UCSD-AML1 (cell line): ENCODE results near the gene SMIM38.

Experiments
- DNase-seq: peaks from one replicate; lab custom pipeline; 2025; ENCODE audit not compliant: unreplicated experiment; lab: John Stamatoyannopoulos, UW

The SMIM38 gene

DNA sequence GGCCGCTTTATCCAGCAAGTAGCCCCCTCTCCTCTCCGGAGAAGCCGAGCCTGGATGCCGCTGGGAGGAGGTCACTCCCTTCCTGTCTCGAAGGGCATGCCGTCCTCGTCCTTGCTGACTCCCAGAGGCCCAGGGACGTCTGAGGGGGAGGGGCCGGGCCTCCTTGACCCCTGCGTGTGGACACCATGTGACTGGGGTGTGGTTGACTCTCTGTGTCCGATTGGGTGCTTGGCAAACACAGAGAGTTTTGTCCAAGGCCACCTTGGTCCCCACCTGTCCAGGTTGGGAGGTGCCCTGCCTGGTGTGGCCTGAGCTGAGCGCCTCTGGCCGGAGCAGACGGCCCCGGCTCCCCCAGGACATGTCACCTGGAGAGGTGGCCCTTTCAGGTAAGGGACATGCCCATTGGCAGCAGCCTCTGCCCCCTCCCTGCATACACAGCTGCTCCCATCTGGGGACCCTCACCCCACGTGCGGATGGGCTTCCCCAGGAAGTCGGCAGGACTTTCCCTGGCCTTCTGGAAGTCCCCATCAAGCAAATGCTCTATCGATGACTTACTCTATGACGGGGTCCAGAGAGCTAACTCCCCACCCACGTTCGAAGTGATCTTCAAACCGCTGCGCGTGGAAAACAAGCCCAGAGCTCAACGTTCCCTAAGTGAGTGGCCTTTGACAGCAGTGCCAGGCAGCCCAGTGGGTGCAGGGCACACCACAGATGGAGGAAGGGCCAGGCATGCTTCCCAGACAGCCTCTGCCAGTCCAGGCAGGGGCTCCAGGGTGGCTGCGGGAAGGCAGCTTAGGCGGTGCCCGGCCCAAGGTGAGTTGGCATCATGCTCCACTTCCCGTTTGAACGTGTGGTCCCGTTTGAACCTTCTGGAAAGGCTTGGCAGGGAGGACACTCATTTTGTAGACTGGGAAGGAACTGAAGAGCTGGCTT, at the start of gene SMIM38:
Gene SMIM38 (plus strand): TSS at position 634 of the 933 bp plus-strand sequence. CDS start 1,912 bp downstream, outside the sequence.
- no peak for DNase-seq

DNA sequence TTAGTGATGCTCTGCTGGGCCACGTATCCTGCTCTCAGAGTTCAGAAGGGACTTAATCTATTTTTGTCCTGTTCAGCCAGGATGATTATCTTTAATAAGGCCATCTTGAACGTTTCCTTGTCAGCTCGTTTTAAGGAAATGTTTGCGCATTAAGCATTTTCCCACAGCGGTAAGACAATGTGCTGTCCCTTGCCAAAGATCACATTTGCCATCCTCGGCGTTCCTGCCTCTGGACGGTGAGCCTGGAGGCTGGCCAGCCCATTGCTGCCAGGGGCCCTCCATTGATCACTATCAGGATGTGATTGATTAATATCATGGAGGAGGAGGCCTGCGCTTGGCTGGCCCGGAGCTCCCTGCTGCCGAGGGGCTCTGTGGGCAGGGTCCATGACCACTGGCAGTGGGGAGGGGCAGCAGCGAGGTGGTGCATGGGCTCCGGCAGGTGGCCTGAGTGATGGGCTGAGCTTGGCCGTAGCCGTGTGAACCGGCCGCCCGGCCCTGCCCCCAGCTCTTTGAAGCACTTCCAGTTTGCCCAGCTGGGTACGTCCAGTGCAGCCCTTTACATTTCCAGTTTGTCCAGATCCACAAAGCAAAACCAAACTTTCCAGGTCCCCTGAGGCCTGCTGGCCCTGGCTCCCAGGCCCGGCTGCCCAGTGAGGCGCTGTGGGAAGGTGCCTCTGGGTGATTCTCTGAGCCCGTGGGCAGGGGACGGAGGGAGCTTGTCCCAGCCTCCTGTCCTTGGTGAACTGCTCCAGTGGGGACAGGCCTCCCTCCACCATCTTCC, 49.5 kb upstream of the SMIM38 start:
- no peak for DNase-seq

GRCh38 chr11:69107413-69107812, 48.3 kb upstream of the SMIM38 start:
- DNase-seq = no peak

- DNase-seq = no peak
These were observed 47.7 kb upstream of the SMIM38 start for GRCh38 chr11:69108030-69108429.

GRCh38 chr11:69108559-69108958, 47.2 kb upstream of the SMIM38 start:
- DNase-seq = no peak

GRCh38 chr11:69109101-69109500, 46.6 kb upstream of the SMIM38 start:
- no peak for DNase-seq

DNA sequence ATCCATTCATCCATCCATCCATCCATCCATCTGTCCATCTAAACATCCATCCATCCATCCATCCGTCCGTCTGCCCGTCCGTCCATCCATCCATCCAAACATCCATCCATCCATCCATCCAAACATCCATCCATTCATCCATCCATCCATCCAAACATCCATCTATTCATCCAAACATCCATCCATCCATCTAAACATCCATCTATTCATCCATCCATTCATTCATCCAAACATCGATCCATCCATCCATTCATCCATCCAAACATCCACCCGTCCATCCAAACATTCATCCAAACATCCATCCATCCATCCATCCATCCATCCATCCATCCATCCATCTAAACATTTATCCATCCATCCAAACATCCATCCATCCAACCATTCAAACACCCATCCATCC, 45.3 kb upstream of the SMIM38 start:
- DNase-seq = no peak

DNA sequence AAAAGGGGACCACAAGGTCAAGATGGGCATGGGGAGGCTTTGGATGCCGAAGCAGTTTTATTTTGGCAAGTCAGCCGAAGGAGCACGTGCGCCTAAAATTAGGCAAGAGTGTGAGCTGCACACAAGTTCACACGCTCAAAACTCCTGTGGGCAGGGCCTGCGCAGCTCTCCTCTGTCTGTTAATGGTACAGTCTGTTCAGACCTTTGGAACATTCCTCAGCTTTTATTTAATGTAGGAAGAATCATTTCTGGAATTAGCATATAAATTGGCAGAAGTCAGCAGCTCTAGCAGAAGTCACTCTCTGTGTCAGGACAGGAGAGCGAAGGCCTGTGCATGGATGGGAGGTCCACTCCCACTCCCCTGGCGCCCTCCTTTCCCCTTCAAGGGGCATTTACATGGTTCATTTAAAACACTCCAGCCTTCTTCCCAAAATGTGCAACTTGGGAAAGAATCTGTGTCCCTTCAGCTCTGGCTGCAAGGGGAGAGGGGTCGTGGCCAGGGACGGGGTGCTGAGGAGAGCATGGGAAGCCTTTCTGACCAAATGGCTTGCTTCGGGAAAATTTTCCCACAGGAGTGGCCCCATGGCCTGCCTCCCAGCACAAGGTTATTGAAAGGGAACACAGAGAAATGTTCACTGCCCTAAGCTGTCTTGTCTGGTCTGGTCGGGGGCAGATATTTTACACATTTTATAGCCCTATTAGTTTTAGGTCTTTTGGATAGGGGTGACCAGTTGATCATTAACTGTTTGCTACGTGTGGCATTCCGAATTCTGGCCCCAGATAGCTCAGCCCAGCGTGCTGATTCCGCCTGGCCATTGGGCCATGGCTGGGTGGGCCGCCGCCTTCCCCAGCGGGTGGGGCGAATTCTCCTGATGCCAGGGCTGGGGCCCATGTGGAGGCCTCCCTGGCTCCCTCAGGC, 43.9 kb upstream of the SMIM38 start:
- no peak for DNase-seq

- no peak for DNase-seq
These were observed 42.5 kb upstream of the SMIM38 start for GRCh38 chr11:69113226-69113625.

DNA sequence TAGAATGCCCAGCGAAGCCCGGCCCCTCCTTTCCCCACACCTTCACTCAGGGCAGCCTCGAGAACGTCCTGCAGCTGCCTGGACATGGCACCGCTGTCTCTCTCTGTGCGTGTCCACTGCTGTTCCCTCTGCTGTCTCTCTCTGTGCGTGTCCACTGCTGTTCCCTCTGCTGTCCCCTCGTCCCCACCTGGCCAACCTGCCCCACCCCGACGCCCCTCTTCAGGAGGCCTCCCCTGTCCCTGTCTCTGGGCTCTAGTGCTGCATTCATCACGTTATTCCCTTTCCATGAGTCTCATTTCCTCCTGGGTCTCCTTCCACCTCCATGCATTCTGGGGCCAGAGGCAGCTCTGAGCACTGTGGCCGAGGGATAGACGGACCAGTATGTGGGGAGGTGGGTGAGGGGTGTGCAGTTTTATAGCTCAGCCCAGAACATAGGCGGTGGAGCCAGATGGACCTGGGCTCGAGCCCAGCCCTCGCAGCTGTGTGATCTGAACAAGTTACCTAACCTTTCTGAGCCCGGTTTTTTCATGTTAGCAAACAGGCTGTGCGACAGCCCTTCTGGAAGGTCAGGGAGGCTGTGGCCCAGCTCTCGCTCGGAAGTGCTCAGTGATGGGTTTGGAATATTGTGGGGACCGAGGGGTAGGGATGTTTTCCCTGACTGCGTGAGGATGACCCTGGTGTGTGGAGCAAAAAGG, 41.9 kb upstream of the SMIM38 start:
- no peak for DNase-seq

DNA sequence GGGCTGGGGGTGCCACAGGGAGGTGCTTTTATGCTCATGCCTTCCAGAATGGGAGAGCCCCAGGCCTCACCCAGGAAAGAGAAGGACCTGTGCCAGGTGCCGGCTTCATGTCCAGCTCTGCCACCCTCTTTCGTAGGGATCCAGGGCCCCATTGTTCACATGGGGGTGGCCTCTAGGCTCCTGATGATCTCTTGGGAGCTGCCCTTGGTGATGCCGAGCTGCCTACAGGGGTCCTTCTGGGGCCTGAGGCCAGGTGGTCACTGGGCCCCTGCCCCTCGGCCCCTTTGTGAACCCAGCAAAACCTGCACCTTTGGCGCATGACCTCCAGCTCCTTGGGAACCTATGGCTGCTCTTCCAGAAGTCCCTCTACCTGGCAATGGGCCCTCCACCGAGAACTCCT, 41.4 kb upstream of the SMIM38 start:
- DNase-seq = no peak

GRCh38 chr11:69114811-69115523, 40.8 kb upstream of the SMIM38 start:
- DNase-seq = no peak

- DNase-seq = no peak
These were observed 39.9 kb upstream of the SMIM38 start for GRCh38 chr11:69115586-69116560.

DNA sequence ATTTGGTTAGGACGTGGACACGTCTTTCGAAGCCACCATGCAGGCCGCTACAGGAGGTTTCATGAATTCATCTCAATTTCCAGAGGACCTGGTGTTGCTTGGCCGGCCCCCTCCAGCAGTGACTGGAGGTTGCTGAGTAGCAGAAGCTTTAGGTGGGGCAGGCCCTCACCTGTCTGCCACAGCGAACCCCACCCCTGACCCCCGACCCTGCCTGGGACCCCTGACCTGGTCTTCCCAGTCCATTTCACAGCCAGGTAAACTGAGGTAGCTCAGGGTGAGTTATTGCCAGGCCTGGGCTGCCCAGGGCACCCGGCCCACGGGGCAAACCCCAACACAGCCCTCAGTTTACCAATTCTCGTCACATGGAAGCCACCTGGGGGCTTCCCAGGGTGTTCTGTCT, 39.1 kb upstream of the SMIM38 start:
- no peak for DNase-seq

GRCh38 chr11:69119190-69119589, 36.5 kb upstream of the SMIM38 start:
- no peak for DNase-seq

DNA sequence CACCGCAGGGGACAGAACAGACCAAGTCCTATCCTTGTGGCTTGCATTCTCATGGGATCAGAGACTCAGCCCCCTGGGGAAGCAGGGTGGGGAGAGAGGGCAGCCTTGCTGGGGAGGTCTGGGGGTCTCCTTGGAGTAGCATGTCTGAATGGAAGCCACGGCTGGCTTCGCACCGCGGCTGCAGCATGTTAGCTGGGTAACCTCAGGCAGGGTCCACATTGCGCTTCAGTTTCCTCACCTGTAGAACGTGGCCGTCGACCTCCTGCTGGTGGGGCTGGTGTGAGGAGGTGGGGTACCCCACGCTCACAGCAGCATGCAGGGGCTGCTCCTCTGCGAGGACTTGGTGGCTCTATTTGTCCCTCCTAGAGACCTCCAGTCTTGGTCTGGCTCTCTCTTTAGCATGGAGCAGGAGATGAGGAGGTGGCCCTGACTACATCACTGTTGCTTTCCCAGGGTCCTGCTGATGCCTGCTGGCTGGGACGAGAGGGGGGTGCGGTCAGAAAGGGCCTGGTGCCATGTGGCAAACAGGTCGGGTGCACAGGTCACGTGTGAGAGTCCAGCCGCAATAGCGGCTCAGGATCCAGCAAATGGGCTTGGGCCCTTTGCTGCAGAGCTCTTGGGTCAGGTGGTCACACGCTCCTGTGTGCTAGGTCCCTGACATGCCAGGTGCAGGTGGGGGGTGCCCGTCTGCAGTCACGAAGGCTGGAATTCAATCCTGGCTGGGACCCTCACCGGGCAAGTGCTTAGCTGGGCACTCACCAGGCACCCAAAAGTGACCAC, 35.4 kb upstream of the SMIM38 start:
- no peak for DNase-seq

- no peak for DNase-seq
These were observed 34.7 kb upstream of the SMIM38 start for GRCh38 chr11:69121021-69121420.
